SK-N-SH treated with all-trans-retinoic acid at 6 μM for 48 hours (cell line): ENCODE results near the gene SPATS2.

Experiments used
- ARNTL ChIP-seq: fragments of 450-650 bp; formaldehyde crosslinking; IDR thresholded peaks from 2 replicates; pipeline ENCODE4 v1.5.0; 2020; ENCODE audit warnings: low read depth, mild to moderate bottlenecking, moderate library complexity, borderline replicate concordance
- BACH2 ChIP-seq: fragments of 250-450 bp; sonication (Bioruptor Pico); IDR thresholded peaks from 2 replicates; pipeline ENCODE4 v1.9.0; 2021; ENCODE audit warnings: mild to moderate bottlenecking, borderline replicate concordance
- CREB5 ChIP-seq: fragments of 250-450 bp; sonication (Bioruptor Pico); IDR thresholded peaks from 2 replicates; pipeline ENCODE4 v1.5.1; 2020; ENCODE audit warnings: low read depth, mild to moderate bottlenecking, moderate library complexity
- CSDC2 ChIP-seq: fragments of 250-450 bp; sonication (Bioruptor Pico); IDR thresholded peaks from 2 replicates; pipeline ENCODE4 v1.5.0; 2020; ENCODE audit warnings: mild to moderate bottlenecking, moderate library complexity
- RARB ChIP-seq: fragments of 250-450 bp; sonication (Bioruptor Pico); IDR thresholded peaks from 2 replicates; pipeline ENCODE4 v1.8.0; 2021; ENCODE audit warnings: mild to moderate bottlenecking, moderate library complexity
- TSHZ2 ChIP-seq: fragments of 250-450 bp; sonication (Bioruptor Pico); IDR thresholded peaks from 2 replicates; pipeline ENCODE4 v1.5.0; 2020; ENCODE audit warnings: mild to moderate bottlenecking, moderate library complexity
- ZFP3 ChIP-seq: fragments of 250-450 bp; sonication (Bioruptor Pico); IDR thresholded peaks from 2 replicates; pipeline ENCODE4 v1.5.0; 2020; ENCODE audit warnings: mild to moderate bottlenecking, moderate library complexity
- ZFP30 ChIP-seq: fragments of 450-650 bp; formaldehyde crosslinking; IDR thresholded peaks from 2 replicates; pipeline ENCODE4 v1.5.0; 2022; ENCODE audit warnings: mild to moderate bottlenecking, moderate library complexity
- TF ChIP-seq, protein P1 (sequence below): fragments of 250-450 bp; sonication (Bioruptor Pico); IDR thresholded peaks from 2 replicates; pipeline ENCODE4 v1.8.0; 2020; ENCODE audit warnings: mild to moderate bottlenecking, moderate library complexity, borderline replicate concordance

- TF ChIP-seq ARNTL (CRISPR knock-in tag) (no peak), TSHZ2 (CRISPR knock-in tag) (no peak), CREB5 (CRISPR knock-in tag) (no peak), CSDC2 (CRISPR knock-in tag) (no peak), RARB (no peak), BACH2 (no peak), ZFP30 (CRISPR knock-in tag) (no peak), ZFP3 (CRISPR knock-in tag) (no peak)
- TF ChIP-seq, protein P1, sequence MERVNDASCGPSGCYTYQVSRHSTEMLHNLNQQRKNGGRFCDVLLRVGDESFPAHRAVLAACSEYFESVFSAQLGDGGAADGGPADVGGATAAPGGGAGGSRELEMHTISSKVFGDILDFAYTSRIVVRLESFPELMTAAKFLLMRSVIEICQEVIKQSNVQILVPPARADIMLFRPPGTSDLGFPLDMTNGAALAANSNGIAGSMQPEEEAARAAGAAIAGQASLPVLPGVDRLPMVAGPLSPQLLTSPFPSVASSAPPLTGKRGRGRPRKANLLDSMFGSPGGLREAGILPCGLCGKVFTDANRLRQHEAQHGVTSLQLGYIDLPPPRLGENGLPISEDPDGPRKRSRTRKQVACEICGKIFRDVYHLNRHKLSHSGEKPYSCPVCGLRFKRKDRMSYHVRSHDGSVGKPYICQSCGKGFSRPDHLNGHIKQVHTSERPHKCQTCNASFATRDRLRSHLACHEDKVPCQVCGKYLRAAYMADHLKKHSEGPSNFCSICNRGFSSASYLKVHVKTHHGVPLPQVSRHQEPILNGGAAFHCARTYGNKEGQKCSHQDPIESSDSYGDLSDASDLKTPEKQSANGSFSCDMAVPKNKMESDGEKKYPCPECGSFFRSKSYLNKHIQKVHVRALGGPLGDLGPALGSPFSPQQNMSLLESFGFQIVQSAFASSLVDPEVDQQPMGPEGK (CRISPR knock-in tag), result no peak
These were observed 191.9 kb downstream of the SPATS2 start for GRCh38 chr12:49559011-49559675.
